AML-193 (cell line): Measurements from ENCODE around the gene LETM1.

Experiments used
- DNase-seq, 2 experiments: peaks; one replicate each; lab custom pipeline; 2025; lab: John Stamatoyannopoulos, UW

LETM1 gene

DNA sequence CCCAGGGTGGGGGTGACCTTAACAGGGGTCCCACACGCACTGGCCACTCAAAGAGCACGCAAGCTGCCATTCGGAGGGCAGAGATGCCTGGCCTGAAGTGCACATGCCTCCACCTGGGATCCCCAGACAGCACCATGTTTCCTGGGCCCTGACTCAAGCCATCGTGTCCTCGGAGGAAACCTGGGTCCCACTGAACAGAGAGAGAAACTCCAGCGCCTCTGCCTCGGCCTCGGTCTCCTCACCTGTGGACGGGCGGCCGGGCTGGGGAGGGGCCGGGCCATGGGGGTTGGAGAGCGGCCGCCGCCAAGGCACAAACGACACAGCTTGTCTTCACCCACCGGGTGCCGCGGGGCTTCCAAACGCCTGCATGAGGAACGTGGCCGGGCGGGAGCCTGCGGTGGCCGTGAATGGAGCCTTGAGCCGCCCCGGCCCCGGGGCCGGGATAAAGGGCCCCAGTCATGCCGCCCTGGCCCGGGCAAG lies 92.8 kb downstream of the LETM1 start:
- no peak for DNase-seq

DNA sequence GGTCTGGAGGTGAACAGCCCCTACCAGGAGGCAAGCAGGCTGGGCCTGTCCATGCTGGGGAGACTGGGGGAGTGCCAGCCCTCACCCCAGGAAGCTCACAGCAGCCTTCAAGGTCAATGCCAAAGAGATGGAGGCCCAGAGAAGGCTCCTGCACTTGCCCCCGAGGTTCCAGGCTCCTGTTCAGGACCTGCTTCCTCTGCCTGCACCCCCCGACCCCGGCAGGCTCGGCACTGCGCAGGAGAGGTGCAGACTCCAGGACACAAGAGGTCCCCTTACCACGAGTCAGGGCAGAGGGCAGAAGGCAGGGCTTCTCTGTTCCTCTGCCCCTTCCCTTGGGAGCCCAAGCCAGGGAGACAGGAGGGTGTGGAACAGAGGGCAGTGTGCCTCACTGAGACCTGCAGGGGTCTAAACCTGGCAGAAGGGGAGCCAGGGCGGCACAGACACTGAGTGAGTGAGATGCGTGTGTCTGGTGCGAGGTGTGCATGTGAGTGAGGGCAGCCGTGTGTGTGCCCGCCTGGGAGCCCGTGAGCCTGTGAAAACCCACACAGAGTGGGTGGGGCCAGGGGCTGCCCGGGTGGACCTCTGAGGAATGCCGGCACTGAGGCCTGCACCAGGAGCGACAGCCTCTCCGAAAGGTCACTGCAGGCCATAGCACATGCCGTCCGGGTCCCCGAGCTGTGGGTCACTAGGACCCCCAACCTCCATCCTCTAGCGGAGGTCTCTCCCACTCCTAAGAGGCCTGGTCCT lies 93.5 kb downstream of the LETM1 start:
- no peak for DNase-seq
